Liver (tissue), 3 donors: ENCODE data around the gene TLR8.

Experiments used
- ATF3 ChIP-seq: IDR thresholded peaks from 2 replicates; pipeline ENCODE4 v1.6.1; 2016; ENCODE audit warnings: antibody characterized with exemption
- CTCF ChIP-seq: fragments of 150-350 bp; IDR thresholded peaks from 2 replicates; pipeline ENCODE4 v1.5.1; 2017; ENCODE audit warnings: improper control_type of control experiment, low read depth, low read length; ENCODE audit not compliant: missing input control
- JUND ChIP-seq, 2 donors: IDR thresholded peaks; 2 replicates each; pipeline ENCODE4 v1.6.1; 2016; ENCODE audit warnings: antibody characterized with exemption in 2 of 2
- MAX ChIP-seq: IDR thresholded peaks from 2 replicates; pipeline ENCODE4 v1.6.1; 2016; ENCODE audit warnings: antibody characterized with exemption
- REST ChIP-seq: IDR thresholded peaks from 2 replicates; pipeline ENCODE4 v1.6.1; 2016; ENCODE audit warnings: antibody characterized with exemption, mild to moderate bottlenecking
- SP1 ChIP-seq: IDR thresholded peaks from 2 replicates; pipeline ENCODE4 v1.6.1; 2018; ENCODE audit warnings: antibody characterized with exemption, mild to moderate bottlenecking
- TAF1 ChIP-seq: conservative IDR thresholded peaks from 2 replicates; pipeline ENCODE4 v1.6.1; 2016; ENCODE audit warnings: antibody characterized with exemption, mild to moderate bottlenecking
- YY1 ChIP-seq: IDR thresholded peaks from 2 replicates; pipeline ENCODE4 v1.6.1; 2016; ENCODE audit warnings: antibody characterized with exemption, mild to moderate bottlenecking
- donor health status: healthy.
- donor health status: healthy.

GRCh38 chrX:12967711-12968465, 61.5 kb downstream of the TLR8 start:
- TF ChIP-seq CTCF (no peak), MAX (no peak), TAF1 (no peak), JUND (IDR thresholded peaks at IDR 0.05) (no peak), ATF3 (no peak), YY1 (no peak), REST (no peak), SP1 (no peak)
